Activated CD4-positive, alpha-beta T cell treated with anti-CD3 and anti-CD28 coated beads for 36 hours (primary cell): Measurements from ENCODE around the gene EWSR1. TPM values are rescaled to one million over a fixed set of nuclear protein-coding genes. Genes with fewer than 3 reads are reported as not detected.

Experiments used
- ATAC-seq: fragments of 200-7000 bp; cut with Tn5 transposase; one replicate; pipeline ENCODE4 v1.10.0; 2021; ENCODE audit warnings: mild to moderate bottlenecking, moderate library complexity
- CTCF ChIA-PET: fragments of 350-600 bp; sonication (Branson Sonifier 250); formaldehyde crosslinking; loops from one replicate; lab custom pipeline; 2021; ENCODE audit warnings: antibody characterized with exemption; lab: Charles Lee
- POLR2A ChIA-PET: fragments of 350-600 bp; sonication (Branson Sonifier 250); formaldehyde crosslinking; loops from one replicate; lab custom pipeline; 2021; ENCODE audit warnings: antibody characterized with exemption, inconsistent platforms; lab: Charles Lee
- DNase-seq: peaks from one replicate; pipeline ENCODE4 v3.0.0-alpha.2; 2020
- H3K27ac Mint-ChIP-seq: one replicate; pipeline ENCODE4 v1.8.0; 2021; ENCODE audit warnings: mixed read lengths
- H3K27me3 Mint-ChIP-seq: one replicate; pipeline ENCODE4 v1.8.0; 2021; ENCODE audit warnings: mixed read lengths
- H3K36me3 Mint-ChIP-seq: one replicate; pipeline ENCODE4 v1.8.0; 2021; ENCODE audit warnings: low read depth, mixed read lengths
- H3K4me1 Mint-ChIP-seq: one replicate; pipeline ENCODE4 v1.8.0; 2021; ENCODE audit warnings: mixed read lengths
- H3K4me3 Mint-ChIP-seq: one replicate; pipeline ENCODE4 v1.8.0; 2021; ENCODE audit warnings: mild to moderate bottlenecking, moderate library complexity, mixed read lengths
- H3K9me3 Mint-ChIP-seq: one replicate; pipeline ENCODE4 v1.8.0; 2021; ENCODE audit warnings: low read depth, mixed read lengths
- intact Hi-C, 2 experiments: fragments of 100-400 bp; cut with DNase I in 1 of 2; cut with micrococcal nuclease in 1 of 2; formaldehyde crosslinking; loops; one replicate each; pipeline versions ENCODE4 v1.14.2 to v1.15.1; 2022 to 2024; cut with DNase I, micrococcal nuclease
- total RNA-seq, 2 experiments: library from RNA; stranded (reverse); gene quantifications; one replicate each; pipeline ENCODE4 v1.2.3, GENCODE V29; 2021

The EWSR1 gene
- total RNA-seq, 2 experiments from 2014 or later: 326 to 567 TPM

DNA sequence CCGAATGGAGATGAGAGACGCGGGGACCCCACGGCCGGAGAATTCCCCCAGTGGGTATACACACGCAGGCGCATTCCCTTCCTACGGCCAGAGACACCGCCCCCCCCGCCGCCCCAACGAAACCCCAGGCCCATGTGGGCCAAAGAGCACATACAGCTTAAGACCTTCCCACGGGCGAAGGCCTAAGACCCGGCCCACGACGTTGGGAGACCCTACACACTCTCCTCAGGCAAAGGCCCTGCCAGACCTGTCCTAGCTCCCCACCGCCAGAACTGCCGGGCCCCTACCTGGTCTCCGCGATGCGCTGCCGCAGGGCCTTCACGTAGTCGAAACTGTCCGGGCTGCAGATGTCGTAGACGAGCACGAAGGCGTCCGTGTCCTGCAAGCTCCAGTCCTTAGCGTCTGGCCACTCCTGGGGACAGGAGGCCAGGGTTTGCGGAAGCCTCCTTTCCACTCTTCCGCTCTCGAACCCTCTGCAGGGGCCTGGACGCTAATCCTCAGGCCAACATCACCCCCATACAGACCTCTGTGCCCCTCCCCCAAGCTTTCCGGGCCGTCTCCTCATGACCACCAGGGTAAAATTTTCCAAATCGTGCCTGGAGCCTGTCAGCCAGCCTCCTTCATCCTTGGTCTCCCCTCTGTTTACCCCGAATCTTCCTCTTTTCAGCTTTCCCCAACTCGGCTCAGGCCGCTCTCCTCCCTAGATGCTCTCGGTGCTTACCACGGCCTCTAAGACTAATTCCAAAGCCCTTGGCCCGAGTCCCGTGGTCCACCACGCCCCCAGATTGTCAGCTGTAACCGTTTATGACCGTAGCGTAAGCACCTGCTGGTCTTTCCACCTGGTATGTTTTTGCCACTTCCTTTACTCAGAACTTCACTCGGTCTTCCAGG lies 45.8 kb downstream of the EWSR1 start:
- no peak overlapping the region for H3K4me3 Mint-ChIP-seq
- peaks cover 3% of the 10 kb centered on the region for H3K36me3 Mint-ChIP-seq
- no peaks in the 10 kb centered on the region for H3K9me3 Mint-ChIP-seq
- H3K27ac Mint-ChIP-seq: no peak overlapping the region
- ChIA-PET POLR2A (interaction anchor here (1.2 kb wide), 1 partner anchor 47 kb away, joined by 3 read pairs; no protein-coding TSS in a partner anchor), CTCF (interaction anchor here (0.5 to 2.1 kb wide), 7 partner anchors 10 to 1657 kb away, joined by 3 to 8 read pairs (median 6); no protein-coding TSS in a partner anchor)
- peaks cover 36% of the 10 kb centered on the region for H3K27me3 Mint-ChIP-seq
- DNase-seq (no peak), ATAC-seq (no peak)
- peaks cover 25% of the 10 kb centered on the region for H3K4me1 Mint-ChIP-seq
- intact Hi-C loops: no loop called here

DNA sequence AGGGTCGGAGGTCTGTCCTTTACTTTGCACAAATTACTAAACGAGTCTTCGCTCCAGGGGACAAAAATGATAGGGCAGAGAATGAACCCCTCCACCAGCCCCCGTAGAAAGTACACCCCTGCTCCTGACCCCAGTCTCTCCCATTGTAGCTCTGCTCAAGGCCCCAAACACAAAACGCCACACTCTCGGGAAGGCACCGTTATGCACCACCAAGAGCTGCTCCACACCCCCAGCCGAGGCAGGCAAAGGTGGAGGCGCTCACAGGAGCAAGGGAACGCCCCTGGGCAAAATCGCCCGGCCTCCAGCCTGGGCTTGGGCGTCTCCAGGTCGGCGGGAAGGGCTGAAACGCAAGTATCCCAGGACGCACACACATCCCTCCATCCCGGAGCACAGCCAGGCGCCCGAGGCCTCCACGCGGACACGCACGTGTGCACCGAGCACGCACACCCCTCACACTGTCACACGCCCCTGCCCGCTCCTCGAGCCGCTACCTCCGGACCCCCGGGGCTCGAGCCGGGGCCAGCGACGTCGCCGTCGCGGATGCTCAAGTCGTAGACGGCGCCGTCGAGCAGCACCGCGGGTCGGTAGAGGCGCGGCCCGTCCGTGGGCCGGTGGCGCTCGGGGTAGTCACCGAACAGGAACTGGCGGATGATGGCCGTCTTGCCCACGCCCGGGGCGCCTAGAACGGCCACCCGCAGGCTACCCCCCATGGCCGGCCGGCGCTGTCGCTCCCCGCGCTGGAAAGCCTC lies 46.6 kb downstream of the EWSR1 start:
- ATAC-seq (no peak), DNase-seq (peak; percentile 12)
- POLR2A ChIA-PET: no interaction called here
- peaks cover 23% of the 10 kb centered on the region for H3K4me1 Mint-ChIP-seq
- H3K27me3 Mint-ChIP-seq: peaks cover 36% of the 10 kb centered on the region
- CTCF ChIA-PET: interaction anchor here (1.5 kb wide), 2 partner anchors 41 to 43 kb away, joined by 4 to 6 read pairs; no protein-coding TSS in a partner anchor
- no peak overlapping the region for H3K4me3 Mint-ChIP-seq
- peaks cover 3% of the 10 kb centered on the region for H3K36me3 Mint-ChIP-seq
- H3K27ac Mint-ChIP-seq: no peak overlapping the region
- intact Hi-C loops: no loop called here
- no peaks in the 10 kb centered on the region for H3K9me3 Mint-ChIP-seq

DNA sequence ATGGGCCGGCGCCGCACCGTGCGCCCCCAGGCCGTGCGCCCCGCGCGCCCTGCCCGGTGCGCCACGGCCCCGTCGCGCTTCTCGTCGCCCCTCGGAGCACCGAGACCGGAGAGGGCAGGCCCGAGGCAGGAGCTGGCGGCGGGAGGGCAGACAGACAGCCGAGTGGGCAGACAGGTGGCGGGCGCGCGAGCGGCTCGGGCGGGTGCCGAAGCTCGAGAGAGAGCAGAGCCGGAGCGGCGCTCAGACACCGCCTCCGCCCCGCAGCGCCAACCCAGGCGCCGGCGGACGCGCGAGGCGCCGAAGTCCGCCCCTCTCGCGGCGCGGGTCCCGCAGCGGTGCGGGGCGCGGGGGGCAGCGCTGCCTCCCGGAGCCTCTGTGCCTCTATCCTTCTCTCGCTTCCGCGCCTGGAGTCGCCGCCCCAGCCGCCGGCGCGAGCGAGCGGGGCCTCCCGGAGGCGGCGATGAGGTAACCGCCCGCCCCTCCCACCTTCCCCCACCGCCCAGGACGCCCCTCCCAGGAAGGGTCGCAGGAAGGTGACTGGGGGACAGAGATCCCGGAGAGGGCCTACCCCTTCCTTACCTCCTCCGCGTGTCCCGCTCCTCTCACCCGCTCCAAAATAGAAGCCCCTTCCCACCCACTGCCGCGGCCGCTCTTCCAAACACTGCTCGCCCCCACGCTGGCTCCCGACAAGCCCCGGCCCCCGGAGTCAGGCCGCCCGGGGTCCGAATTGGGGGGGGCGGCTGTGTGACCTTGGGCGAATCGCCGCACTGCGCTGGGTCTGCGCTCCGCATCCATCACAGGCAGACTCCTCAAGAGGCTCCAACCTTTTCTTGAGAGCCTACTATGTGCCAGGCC lies 47.4 kb downstream of the EWSR1 start, which contains the start of gene RASL10A:
TSS of gene RASL10A (minus strand) at position 412 of the 855 bp plus-strand sequence. CDS start 451 bp downstream, outside the sequence.
- intact Hi-C loops: no loop called here
- DNase-seq (peak; percentile 29), ATAC-seq (no peak)
- H3K4me3 Mint-ChIP-seq: no peak within 1 kb of the TSS
- H3K36me3 Mint-ChIP-seq: peaks cover 3% of the 10 kb centered on the region
- H3K9me3 Mint-ChIP-seq: no peaks in the 10 kb centered on the region
- H3K27ac Mint-ChIP-seq: no peak within 1 kb of the TSS
- CTCF ChIA-PET: interaction anchor here (0.5 kb wide), 1 partner anchor 369 kb away, joined by 3 read pairs; no protein-coding TSS in a partner anchor
- peaks cover 36% of the 10 kb centered on the region for H3K27me3 Mint-ChIP-seq
- POLR2A ChIA-PET: no interaction called here
- H3K4me1 Mint-ChIP-seq: peaks cover 23% of the 10 kb centered on the region

DNA sequence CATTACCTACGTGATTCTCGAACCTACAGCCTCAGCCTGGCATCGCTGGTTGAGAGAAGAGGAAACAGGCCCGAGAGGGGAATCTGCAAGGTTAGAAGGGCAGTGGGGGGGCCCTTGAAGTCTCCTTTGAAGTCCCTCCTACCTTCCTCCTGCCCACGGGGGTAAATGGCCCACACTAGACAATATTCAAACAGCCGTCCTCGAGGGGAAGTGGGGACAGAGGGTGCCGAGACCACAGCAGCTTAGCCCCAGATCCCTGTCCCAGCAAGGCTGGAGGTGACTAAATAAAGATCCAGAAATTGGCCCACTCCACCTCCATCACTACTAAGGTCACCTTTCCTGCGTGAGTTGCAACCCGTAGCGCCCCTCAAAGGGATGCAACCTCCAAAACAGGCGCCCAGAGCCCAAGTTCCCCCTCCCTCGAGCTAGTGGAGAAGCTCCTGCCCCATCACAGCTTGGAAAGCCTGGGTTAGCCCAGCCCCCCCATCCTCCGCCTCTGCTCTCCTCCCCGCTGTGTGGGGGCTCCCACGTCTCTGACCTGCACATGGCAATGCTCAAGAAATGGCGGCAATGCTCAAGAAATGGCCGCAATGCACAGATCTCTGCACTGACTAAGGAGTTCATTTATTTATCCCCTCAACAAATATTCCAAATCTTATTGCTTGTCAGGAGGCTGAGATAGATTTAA lies 48.2 kb downstream of the EWSR1 start:
- POLR2A ChIA-PET: no interaction called here
- H3K4me3 Mint-ChIP-seq: no peak overlapping the region

DNA sequence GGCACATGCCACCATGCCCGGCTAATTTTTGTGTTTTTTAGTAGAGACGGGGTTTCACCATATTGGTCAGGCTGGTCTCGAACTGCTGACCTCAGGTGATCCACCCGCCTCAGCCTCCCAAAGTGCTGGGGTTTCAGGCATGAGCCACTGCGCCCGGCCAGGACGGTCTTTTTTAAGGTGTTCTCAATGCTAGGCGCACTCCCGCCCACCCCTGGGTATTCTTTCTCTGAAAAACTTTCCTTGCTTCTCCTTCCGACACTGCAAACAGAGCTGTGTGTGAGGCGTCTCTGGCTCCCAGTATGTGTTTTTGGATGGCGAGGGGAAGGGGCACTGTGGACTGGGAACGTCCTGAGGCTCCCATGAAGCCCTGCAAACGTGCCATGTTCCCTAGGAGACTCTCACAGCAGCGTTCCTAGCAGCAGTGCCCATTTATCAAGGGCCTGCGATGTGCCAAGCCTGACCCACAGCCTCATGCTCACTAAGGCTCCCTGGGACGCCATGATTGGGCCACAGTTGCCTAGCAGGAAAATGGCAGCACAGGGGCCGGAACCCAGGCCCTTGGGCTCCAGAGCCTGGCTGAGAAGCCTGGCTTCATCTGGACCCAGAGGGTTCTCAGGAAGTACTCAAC lies 49.9 kb downstream of the EWSR1 start:
- peaks cover 31% of the 10 kb centered on the region for H3K27me3 Mint-ChIP-seq
- no peak overlapping the region for H3K4me3 Mint-ChIP-seq
- intact Hi-C loops: no loop called here
- ChIA-PET POLR2A (no interaction called here), CTCF (interaction anchor here (0.6 to 1.3 kb wide), 2 partner anchors 38 to 669 kb away, joined by 3 to 4 read pairs; no protein-coding TSS in a partner anchor)
- H3K9me3 Mint-ChIP-seq: no peaks in the 10 kb centered on the region
- peaks cover 15% of the 10 kb centered on the region for H3K4me1 Mint-ChIP-seq
- no peak overlapping the region for H3K27ac Mint-ChIP-seq
- H3K36me3 Mint-ChIP-seq: peaks cover 3% of the 10 kb centered on the region
- DNase-seq: no peak
- ATAC-seq: no peak

More for the DNA sequence above, 48.2 kb downstream of the EWSR1 start:
- ATAC-seq (no peak), DNase-seq (no peak)
- intact Hi-C loops: no loop called here
- peaks cover 3% of the 10 kb centered on the region for H3K36me3 Mint-ChIP-seq
- CTCF ChIA-PET: interaction anchor here (0.5 to 1.3 kb wide), 3 partner anchors 37 to 368 kb away, joined by 3 to 4 read pairs (median 3); no protein-coding TSS in a partner anchor
- H3K27ac Mint-ChIP-seq: no peak overlapping the region
- H3K9me3 Mint-ChIP-seq: no peaks in the 10 kb centered on the region
- H3K4me1 Mint-ChIP-seq: peaks cover 18% of the 10 kb centered on the region
- H3K27me3 Mint-ChIP-seq: peaks cover 36% of the 10 kb centered on the region

DNA sequence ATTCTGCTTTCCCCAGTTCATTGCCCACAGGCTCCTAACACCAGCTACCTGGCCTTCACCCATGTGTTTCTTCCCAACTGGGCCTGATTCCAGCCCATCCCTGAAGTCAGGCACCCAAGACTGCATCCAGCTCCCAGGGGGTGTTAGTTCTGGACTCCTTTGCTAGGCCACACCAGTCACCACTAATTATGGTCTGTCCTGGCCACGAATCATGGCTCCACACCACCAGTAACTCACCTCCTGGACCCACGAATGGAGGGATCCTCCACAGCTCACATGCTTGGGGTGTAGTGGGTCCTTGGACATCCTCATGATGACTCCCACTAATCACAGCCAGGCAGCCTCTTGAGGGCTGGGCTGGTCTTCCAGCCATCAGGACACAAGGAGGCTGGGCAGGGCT lies 51.0 kb downstream of the EWSR1 start:
- Mint-ChIP-seq H3K4me3 (no peak overlapping the region), H3K27ac (no peak overlapping the region), H3K36me3 (peaks cover 3% of the 10 kb centered on the region), H3K4me1 (peaks cover 7% of the 10 kb centered on the region), H3K27me3 (peaks cover 19% of the 10 kb centered on the region), H3K9me3 (no peaks in the 10 kb centered on the region)
- no peak for DNase-seq
- intact Hi-C loops: no loop called here
- ChIA-PET POLR2A (no interaction called here), CTCF (no interaction called here)
- no peak for ATAC-seq

DNA sequence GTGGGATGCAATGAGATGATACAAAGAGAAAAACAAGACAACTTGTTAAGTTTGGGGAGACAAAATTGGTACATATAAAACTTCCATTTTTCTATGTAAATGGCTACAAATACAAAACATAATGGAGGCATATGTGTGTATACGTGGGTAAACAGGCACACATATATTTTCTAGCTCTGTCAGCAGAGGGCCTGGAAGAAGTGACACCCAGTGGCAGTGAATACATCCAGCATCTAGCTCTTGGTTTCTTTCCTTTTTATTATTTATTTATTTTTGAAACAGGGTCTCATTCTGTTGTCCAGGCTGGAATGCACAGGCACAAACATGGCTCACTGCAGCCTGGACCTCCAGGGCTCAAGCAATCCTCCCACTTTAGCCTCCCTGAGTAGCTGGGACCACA lies 52.5 kb downstream of the EWSR1 start:
- no peak overlapping the region for H3K4me3 Mint-ChIP-seq
- CTCF ChIA-PET: no interaction called here
- DNase-seq: no peak
- no peaks in the 10 kb centered on the region for H3K9me3 Mint-ChIP-seq
- H3K27ac Mint-ChIP-seq: no peak overlapping the region
- POLR2A ChIA-PET: no interaction called here
- peaks cover 3% of the 10 kb centered on the region for H3K36me3 Mint-ChIP-seq
- H3K27me3 Mint-ChIP-seq: peaks cover 12% of the 10 kb centered on the region
- no peaks in the 10 kb centered on the region for H3K4me1 Mint-ChIP-seq
- no peak for ATAC-seq
- intact Hi-C loops: no loop called here

DNA sequence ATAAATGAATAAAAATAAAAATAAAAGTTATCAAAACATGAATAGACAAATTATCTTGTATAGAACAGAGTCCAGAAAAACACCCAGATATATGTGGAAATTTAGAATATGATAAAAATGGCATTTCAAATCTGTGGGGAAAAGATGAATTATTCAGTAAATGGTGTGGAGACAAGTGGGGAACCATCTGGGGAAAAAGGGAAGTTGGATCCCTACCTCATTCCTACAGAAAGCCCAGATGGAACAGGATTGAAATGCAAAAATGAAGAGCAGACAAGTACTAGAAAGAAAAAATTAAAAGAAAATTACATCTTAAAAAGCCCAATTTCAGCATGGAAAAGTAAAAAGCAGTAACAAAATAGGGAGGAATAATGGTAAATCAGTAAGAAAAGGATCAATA lies 55.6 kb downstream of the EWSR1 start:
- Mint-ChIP-seq H3K9me3 (no peaks in the 10 kb centered on the region), H3K4me3 (no peak overlapping the region), H3K36me3 (peaks cover 2% of the 10 kb centered on the region), H3K27ac (no peak overlapping the region), H3K4me1 (no peaks in the 10 kb centered on the region), H3K27me3 (no peaks in the 10 kb centered on the region)
- no peak for ATAC-seq
- intact Hi-C loops: no loop called here
- POLR2A ChIA-PET: no interaction called here
- CTCF ChIA-PET: no interaction called here
- DNase-seq: no peak

DNA sequence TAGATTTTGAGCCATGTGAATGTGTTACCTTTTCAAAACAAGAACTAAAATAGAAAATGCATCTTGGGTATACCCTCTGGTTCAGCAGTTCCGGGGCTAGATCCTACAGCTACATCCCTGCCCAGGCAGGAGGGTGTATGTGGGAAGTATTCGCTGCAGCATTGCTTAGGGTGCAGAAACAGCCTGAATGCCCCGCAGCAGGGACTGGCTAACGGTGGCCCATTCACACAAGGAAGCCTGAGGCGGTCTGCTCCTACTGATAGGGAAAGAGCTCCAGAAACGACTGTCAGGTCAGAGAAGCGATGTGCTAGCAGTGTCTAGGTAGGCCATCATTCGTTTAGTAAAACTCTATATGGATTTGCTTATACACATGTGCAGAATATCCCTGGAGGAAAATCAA lies 57.3 kb downstream of the EWSR1 start:
- Mint-ChIP-seq H3K4me1 (no peaks in the 10 kb centered on the region), H3K27me3 (no peaks in the 10 kb centered on the region), H3K4me3 (no peak overlapping the region), H3K27ac (no peak overlapping the region), H3K9me3 (no peaks in the 10 kb centered on the region), H3K36me3 (peaks cover 5% of the 10 kb centered on the region)
- POLR2A ChIA-PET: no interaction called here
- no peak for DNase-seq
- intact Hi-C loops: no loop called here
- CTCF ChIA-PET: no interaction called here
- no peak for ATAC-seq

DNA sequence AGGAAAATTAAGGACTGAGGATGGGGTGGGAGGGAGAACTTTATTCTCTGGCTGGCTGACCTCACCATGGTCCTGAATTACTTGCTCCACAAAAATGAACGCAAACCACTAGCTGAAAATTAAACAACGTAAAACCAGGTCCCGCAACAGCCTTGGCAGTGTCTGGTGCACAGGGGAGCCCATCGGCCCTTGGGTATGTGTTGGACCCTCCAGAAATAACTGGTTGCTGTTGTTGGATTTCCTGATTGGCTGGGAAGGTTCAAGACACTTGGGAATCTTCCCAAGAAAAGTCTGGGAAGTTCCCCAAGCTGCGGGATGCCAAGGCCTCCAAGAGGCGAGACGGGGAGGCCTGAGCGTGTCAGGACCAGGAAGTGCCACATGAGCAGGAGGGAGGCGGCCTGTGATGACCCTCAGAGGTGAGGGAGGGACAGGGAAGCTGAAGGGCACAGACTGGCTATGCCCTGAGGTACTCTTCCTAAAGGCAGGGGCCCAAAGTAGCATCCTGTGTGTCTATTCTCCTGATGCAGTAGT lies 57.8 kb downstream of the EWSR1 start:
- H3K36me3 Mint-ChIP-seq: peaks cover 6% of the 10 kb centered on the region
- no peak overlapping the region for H3K4me3 Mint-ChIP-seq
- POLR2A ChIA-PET: no interaction called here
- no peaks in the 10 kb centered on the region for H3K9me3 Mint-ChIP-seq
- intact Hi-C loops: no loop called here
- CTCF ChIA-PET: interaction anchor here (0.6 kb wide), 1 partner anchor 214 kb away, joined by 3 read pairs; no protein-coding TSS in a partner anchor
- H3K4me1 Mint-ChIP-seq: no peaks in the 10 kb centered on the region
- H3K27ac Mint-ChIP-seq: no peak overlapping the region
- ATAC-seq (no peak), DNase-seq (no peak)
- no peaks in the 10 kb centered on the region for H3K27me3 Mint-ChIP-seq
